DMS 273 (cell line): Measurements from ENCODE around the gene KCNMB2.
"Not testable (repeated sequence)": the region's sequence is repeated elsewhere in the genome, so short reads cannot be mapped to it uniquely, and the experiment has no call there.

Experiments used
- DNase-seq: peaks from one replicate; lab custom pipeline; 2025; ENCODE audit not compliant: unreplicated experiment; lab: John Stamatoyannopoulos, UW

KCNMB2 gene

GRCh38 chr3:178686826-178687225, 150.6 kb downstream of the KCNMB2 start:
- DNase-seq, result no peak

DNA sequence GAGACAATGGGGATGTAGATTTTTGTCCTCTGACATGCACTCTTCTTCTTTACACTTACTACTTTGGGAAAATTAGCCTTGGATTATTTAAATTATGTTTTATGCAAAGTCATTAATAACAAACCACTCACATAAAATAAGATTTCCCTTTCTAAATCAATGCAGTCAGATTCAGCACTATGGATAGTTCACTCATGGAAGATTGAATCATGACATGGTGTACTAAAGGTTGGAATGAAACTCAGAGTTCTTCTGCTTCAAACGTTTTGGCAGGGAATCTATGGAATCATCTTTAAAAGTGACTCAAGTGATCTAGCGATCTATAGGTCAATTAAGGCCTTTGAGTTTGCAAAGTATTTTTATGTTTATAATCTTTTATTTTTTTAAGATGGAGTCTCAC, 154.3 kb downstream of the KCNMB2 start:
- no peak for DNase-seq

DNA sequence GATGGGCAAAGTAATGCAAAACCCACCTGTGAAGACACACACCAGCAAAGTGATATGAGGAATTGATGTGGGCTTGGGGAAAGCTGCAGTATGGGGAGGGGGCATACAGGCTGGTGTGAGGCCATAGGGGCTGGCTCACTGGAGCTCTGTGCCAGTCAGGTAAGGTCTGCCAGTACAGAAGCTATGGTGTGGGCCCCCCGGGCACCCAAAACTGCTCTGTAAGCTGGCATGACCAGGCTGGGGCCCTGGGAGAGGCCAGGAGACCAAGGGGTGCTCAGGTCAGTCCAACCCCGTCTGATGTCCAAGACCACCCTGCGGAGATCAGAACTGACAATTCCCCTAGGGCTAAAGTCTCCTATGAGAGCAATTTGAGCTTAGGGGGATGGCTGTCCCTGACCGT, 163.1 kb downstream of the KCNMB2 start:
- DNase-seq, result no peak

DNA sequence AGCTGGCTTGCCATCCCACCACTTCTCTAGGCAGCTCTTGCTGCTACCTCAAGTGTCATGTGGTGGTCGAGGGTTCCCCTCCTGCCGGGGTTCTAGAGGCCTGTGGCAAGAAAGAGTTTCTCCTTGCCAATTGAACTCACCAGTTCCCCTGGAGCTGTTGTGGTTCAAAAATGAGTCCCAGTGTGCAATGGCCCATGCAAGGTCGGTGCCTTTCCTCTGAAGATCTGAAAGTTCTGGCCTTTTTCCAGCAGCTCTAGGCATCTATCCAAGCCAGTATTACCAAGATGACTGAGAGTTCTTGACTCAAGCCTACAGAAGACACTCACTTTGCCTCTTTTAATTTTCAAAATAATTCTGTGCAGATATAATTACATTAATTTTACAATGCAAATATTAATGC, 163.6 kb downstream of the KCNMB2 start:
- DNase-seq, result peak; percentile 75

DNA sequence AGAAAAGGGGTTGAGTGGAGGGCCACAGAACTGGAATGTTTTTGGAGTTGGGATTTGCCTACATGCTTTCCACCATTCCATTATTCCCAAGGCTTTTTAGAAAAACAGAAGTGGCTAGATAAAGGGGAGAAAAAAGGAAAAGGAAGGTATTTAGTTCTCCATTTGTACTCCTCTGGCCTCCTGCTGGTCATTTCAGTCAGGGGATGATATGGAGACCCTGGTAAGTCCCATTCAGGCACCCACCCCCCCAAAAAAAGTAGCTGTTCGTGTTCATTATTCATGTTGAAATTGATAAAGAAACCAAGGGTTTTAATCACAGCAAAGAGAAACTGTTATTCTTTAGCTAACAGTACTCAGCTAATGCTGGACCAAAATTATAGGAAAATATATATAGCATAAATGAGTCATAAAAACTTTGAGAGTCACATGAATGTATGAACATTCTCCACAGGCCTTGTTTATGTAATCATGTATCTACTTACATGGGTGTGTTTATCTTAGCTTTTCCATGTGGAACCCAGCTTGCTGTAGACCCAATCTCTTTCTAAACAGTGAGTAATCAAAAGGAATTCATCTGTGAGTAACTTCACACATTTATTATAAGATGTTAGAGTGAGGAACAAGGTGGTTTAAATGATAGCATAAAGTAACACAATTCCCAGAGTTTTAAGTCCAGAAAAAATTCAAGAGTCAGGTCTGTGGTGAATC, 167.2 kb downstream of the KCNMB2 start:
- no peak for DNase-seq

DNA sequence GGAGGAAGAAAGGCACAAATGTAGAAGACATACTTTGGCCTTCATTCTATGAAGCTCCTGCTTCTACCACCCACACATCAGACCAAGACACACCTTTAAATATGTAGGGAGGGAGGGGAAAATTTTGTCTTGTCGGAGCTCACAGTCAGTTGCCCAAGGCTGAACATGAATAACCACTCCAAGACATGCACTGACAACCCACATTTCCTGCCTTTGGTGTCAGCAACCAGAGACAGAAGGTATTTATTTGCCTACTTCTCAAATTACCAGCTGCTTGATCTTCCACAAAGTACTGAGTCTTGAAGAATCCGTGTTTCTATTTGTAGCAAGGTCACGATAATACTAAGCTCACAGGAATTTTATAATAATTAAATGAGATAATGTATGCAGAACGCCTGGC, 169.7 kb downstream of the KCNMB2 start:
- DNase-seq, result peak; percentile 86

GRCh38 chr3:178706411-178706810, 170.2 kb downstream of the KCNMB2 start:
- peak; percentile 58 for DNase-seq

- peak; percentile 84 for DNase-seq
Observed at GRCh38 chr3:178707311-178708031, 171.2 kb downstream of the KCNMB2 start.

DNA sequence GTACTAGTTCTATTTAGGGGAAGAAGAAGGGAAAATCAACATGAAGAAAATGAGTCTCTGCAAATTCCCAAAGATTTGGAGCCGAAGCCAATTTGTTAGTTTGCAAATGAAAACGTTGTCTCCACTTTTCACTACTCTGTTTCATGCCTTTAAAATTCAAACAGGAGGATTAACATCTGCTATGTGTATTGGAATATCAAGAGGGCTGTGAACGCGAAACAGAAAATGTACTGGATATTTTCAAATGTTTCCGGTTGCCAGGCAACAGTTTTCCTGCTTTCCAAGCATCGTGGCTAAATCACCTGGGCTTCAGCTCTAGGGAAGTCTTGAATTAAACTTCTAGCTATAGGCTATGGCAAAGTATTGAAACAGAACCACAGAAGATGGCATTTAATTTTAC, 172.8 kb downstream of the KCNMB2 start:
- peak; percentile 65 for DNase-seq

- no peak for DNase-seq
Observed at GRCh38 chr3:178711753-178712152, 175.5 kb downstream of the KCNMB2 start.

DNA sequence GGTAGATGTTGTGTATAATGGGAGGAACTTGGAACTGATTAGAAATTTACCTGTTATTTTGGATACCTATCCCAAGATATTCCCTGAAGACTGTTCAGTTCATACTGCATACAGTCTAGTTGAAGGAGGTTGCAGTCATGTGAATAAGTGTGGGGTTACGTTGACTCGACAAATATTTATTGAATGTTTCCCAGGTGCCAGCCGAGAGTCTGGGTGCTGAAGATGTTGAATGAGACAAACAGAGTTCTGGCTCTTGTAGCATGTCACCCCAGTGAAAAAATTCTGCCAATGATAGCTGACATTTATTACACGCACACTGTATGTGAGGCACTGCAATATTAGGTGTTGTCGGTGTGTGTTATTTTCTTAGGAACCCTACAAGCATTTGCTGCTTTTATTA, 176.0 kb downstream of the KCNMB2 start:
- no peak for DNase-seq

DNA sequence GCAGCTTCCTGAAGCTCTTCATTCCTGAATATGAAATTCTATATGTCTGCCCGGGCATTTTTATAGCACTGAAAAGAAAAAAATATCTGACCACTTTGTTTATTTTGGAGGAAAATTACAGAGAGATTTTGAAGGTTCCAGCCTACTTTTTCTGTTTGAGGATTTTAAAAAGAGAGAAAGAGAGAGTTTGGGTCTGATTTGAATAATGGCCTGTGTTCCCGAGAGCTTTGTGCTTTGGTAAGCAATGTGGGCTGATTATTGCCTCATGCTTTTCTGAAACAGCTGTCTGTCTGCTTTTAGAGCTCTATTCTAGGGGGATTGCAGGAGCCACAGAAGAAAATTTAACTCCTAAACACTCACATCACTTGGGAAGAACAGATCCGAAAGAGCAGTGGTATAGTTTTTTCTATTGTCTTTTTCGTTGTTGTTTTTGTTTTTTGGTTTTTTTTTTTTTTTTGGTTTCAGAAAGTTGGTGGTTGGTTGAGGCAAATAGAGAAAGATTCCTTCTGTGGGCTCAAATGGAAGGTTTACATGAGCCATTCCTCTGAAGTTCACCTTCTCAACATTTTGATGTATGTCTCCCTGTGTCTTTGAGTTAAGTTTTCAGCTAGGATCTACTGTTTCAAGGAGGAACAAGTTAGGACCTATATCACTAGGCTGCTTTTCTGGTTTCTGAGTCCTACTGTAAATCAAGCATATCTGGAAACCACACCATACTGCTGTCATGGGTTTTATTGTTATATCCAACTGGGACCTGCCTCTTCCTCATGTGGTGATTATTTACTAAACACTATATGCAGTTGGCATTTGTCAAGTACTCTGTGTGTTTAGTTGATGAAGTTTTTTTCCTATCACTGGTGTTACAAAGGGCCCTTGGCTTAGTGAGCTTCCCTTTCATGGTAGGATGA, 178.9 kb downstream of the KCNMB2 start:
- DNase-seq, result peak; percentile 51

DNA sequence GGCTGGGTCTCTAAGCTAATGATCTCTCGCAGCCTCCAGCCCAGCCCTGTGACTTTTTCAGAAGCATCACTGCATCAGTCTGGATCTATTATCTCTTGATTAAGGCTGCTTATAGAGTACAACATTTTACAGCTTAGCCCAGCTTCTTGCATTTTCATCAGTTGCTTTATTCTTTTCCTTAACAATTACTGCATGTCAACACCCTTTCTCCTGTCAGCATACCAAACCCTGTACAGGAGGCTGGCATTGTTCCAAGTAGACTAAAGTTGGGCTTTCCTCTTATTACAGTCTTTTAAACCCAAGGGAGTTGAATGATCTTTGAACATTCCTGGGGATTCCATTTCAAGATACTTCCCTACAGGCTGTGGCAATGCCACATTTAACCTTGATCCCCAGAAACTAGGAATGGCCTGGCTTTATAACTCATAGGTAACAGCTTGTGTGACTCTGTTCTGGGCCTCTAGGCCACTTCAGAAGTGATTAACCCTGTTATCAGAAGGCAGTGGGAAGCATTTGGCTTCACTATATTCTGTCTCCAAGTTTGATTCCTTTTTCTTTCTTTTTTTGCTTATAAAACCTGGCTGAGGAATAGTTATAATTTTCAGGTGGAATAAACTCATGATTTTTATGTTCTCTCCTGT, 182.9 kb downstream of the KCNMB2 start:
- DNase-seq, result peak; percentile 57

DNA sequence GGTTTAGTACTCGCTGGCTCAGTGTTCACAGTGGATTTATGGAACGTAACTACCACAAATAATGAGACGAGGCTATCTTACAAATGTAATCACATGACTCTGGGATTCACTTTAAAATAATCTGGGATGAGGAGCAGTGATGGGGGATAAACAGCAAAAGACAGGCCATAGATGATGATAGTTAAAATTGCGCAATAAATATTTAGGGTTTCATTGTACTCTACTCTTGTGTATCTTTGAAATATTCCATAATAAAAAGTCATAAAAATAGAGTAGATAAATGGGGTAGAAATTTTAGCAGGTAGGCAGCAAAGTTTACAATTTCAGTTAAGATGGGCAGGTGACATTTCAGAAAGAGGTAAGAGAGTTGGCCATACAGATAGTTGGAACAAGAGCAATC, 196.6 kb downstream of the KCNMB2 start:
- no peak for DNase-seq

DNA sequence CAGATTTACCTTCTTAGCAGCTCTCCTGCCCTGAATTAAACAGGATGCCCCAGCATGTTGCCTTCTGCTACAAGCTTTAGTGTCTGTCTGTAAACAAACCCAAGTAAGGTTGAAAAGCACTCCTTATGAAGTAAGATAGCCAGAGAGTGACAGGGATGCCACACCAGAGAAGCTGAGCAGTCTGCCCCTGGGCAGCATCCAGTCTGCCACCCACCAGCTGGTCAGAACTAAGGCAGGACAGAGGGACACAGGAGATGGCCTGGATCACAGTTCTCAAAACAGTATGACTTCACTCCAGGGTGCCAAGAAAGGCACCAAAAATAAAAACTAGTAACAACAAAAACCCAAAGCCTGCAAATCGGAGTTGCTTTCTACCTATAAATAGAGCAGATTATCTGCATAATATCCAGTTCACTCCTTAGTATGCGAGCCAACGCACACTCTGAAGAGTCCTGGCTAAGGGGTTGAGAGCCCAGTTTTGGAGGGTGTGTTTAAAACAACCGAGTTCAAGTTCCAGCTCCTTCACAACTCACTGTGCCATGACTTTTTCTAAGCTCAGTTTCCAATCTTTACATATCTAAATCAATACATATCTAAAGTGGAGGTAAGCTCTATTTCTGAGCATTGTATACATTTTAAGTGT, 198.9 kb downstream of the KCNMB2 start:
- DNase-seq, result no peak

DNA sequence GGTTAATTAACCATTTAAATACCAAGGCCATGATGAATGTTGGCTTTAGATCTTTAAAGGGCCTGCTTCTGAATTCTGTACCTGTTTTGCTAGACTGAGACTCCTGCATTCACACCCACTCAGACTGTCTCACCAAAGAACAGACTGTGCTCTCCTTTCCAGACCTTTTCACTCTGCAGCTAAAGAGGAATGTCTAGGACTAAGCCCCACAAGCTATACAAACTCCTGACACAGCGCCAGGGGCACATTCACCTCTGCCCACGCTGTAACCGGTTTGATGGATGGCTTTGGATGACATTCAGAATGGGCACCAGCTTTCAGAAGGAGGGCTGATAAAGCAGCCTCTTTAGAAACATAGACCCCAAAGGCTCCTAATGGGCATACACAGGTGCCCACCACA, 200.1 kb downstream of the KCNMB2 start:
- peak; percentile 17 for DNase-seq

DNA sequence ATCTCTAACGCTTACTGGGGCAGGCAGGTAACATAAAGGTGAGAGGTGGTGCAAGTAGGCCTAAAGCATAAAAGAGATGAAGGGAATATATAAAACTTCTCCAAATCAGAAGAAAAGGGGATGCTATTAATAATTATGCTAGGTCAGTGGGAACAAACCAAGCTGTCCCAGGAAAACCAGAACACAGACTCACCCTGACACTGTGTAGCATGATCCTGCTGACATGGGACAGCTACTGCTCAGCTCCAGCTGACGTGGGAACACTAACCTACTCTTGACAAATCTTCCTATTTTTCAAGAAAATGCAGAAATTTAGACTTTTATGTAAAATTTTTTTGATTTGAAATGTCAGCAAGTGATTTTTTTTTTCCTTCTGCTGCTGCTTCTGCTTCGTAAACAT, 203.5 kb downstream of the KCNMB2 start:
- no peak for DNase-seq

DNA sequence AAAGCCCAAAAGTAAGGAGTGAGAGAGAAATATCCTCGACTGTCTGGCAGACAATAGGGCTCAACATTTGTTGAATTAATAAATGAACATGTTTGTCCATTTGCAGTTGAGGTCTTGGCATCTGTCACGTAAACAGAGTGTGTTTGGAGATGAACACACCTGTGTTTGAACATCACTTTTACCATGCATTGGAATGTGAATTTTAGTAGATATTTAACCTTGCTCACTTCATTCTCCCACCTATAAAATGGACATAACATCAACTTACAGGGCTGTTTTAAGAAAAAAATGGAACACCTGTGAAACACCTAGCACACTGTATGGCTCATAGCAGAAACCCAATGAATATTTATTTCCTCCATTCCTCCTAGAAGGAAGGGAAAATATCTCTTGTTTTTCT, 204.8 kb downstream of the KCNMB2 start:
- DNase-seq, result no peak

GRCh38 chr3:178743297-178743696, 207.1 kb downstream of the KCNMB2 start:
- DNase-seq, result no peak

DNA sequence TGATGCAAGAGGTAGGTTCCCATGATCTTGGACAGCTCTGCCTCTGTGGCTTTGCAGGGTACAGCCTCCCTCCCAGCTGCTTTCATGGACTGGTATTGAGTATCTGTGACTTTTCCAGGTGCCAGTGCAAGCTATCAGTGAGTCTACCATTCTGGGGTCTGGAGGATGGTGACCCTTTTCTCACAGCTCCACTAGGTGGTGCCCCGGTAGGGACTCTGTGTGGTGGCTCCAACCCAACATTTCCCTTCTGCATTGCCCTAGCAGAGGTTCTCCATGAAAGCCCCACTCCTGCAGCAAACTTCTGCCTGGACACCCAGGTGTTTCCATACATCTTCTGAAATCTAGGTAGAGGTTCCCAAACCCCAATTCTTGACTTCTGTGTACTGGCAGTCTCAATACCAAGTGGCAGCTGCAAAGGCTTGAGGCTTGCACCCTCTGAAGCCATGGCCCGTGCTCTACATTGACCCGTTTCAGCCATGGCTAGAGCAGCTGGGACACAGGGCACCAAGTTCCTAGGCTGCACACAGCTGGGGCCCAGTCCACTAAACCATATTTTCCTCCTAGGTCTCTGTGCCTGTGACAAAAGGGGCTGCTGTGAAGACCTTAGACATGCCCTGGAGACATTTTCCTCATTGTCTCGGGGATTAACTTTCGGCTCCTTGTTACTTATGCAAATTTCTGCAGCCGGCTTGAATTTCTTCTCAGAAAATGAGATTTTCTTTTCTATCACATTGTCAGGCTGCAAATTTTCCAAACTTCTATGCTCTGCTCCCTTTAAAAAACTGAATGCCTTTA, 209.8 kb downstream of the KCNMB2 start:
- not testable (repeated sequence) for DNase-seq
